Parathyroid adenoma (tissue), 2 donors: ENCODE results near the gene SS18L1.
"Not testable (repeated sequence)": the region's sequence is repeated elsewhere in the genome, so short reads cannot be mapped to it uniquely, and the experiment has no call there.

Source experiments
- H2AFZ ChIP-seq: fragments of 300-600 bp; sonication (generic); one replicate; pipeline ENCODE4 v1.7.0; 2017; ENCODE audit warnings: antibody characterized with exemption, mild to moderate bottlenecking
- H3K27ac ChIP-seq: fragments of 300-600 bp; sonication (generic); one replicate; pipeline ENCODE4 v1.7.0; 2017
- H3K27me3 ChIP-seq: fragments of 300-600 bp; sonication (generic); one replicate; pipeline ENCODE4 v1.7.0; 2017; ENCODE audit warnings: low read length; ENCODE audit not compliant: control insufficient read depth, insufficient read depth
- H3K36me3 ChIP-seq: fragments of 300-600 bp; sonication (generic); one replicate; pipeline ENCODE4 v1.7.0; 2017; ENCODE audit warnings: low read length; ENCODE audit not compliant: control insufficient read depth, insufficient read depth
- H3K4me1 ChIP-seq: fragments of 300-600 bp; sonication (generic); one replicate; pipeline ENCODE4 v1.7.0; 2017; ENCODE audit warnings: control low read depth
- H3K4me2 ChIP-seq: fragments of 300-600 bp; sonication (generic); one replicate; pipeline ENCODE4 v1.7.0; 2017; ENCODE audit warnings: low read length
- H3K4me3 ChIP-seq: fragments of 300-600 bp; sonication (generic); one replicate; pipeline ENCODE4 v1.7.0; 2017; ENCODE audit warnings: low read depth, low read length
- H3K79me2 ChIP-seq: fragments of 300-600 bp; sonication (generic); one replicate; pipeline ENCODE4 v1.7.0; 2017; ENCODE audit warnings: control low read depth
- H3K9ac ChIP-seq: fragments of 300-600 bp; sonication (generic); one replicate; pipeline ENCODE4 v1.7.0; 2017; ENCODE audit warnings: mild to moderate bottlenecking
- H3K9me3 ChIP-seq: fragments of 300-600 bp; sonication (generic); one replicate; pipeline ENCODE4 v1.7.0; 2017; ENCODE audit warnings: low read length; ENCODE audit not compliant: control insufficient read depth
- TF ChIP-seq, protein P1 (sequence below): fragments of 300-600 bp; sonication (generic); IDR thresholded peaks from one replicate; pipeline ENCODE4 v1.7.0; 2017; ENCODE audit warnings: antibody characterized with exemption, mild to moderate bottlenecking
- donor health status: primary hyperparathyroidism.

The SS18L1 gene

GRCh38 chr20:62147125-62147524 lies 3.6 kb downstream of the SS18L1 start:
- Histone ChIP-seq H3K36me3 (no peaks in the 10 kb centered on the region), H3K4me2 (no peak overlapping the region), H3K9ac (no peak overlapping the region), H3K4me1 (peaks cover 4% of the 10 kb centered on the region), H3K27me3 (no peaks in the 10 kb centered on the region), H3K79me2 (peaks cover 67% of the 10 kb centered on the region), H2AFZ (no peak overlapping the region), H3K4me3 (no peak overlapping the region), H3K27ac (no peak overlapping the region), H3K9me3 (no peaks in the 10 kb centered on the region)
- TF ChIP-seq, protein P1, sequence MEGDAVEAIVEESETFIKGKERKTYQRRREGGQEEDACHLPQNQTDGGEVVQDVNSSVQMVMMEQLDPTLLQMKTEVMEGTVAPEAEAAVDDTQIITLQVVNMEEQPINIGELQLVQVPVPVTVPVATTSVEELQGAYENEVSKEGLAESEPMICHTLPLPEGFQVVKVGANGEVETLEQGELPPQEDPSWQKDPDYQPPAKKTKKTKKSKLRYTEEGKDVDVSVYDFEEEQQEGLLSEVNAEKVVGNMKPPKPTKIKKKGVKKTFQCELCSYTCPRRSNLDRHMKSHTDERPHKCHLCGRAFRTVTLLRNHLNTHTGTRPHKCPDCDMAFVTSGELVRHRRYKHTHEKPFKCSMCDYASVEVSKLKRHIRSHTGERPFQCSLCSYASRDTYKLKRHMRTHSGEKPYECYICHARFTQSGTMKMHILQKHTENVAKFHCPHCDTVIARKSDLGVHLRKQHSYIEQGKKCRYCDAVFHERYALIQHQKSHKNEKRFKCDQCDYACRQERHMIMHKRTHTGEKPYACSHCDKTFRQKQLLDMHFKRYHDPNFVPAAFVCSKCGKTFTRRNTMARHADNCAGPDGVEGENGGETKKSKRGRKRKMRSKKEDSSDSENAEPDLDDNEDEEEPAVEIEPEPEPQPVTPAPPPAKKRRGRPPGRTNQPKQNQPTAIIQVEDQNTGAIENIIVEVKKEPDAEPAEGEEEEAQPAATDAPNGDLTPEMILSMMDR = no peak

DNA sequence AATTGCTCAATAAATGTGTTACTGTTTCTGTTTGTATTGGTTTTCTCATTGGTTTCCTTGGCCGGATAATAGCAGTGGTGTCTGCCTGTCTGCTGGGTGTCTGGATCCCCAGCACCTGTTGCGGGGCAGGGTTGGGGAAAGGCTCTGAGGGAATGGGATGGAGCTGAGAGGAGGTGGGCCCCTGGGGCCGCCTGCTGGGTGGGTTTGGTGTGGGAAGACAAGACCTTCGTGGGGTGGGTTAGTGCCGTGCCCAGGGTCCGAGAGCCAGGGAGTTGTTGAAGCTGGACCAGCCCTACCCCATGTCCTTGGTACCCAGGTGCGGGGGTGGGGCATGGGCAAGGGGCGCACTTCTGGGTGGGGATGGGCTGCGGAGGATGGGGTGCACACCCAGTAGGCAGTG lies 4.0 kb downstream of the SS18L1 start:
- peaks cover 4% of the 10 kb centered on the region for H3K4me1 ChIP-seq
- no peaks in the 10 kb centered on the region for H3K9me3 ChIP-seq
- H3K9ac ChIP-seq = no peak overlapping the region
- H3K27ac ChIP-seq = no peak overlapping the region
- H3K36me3 ChIP-seq = no peaks in the 10 kb centered on the region
- H3K4me3 ChIP-seq = no peak overlapping the region
- no peak overlapping the region for H2AFZ ChIP-seq
- TF ChIP-seq, protein P1 = no peak
- no peak overlapping the region for H3K4me2 ChIP-seq
- peaks cover 68% of the 10 kb centered on the region for H3K79me2 ChIP-seq
- no peaks in the 10 kb centered on the region for H3K27me3 ChIP-seq

- not testable (repeated sequence) for H3K27ac ChIP-seq, H3K36me3 ChIP-seq, H3K4me2 ChIP-seq, H3K9me3 ChIP-seq, H3K27me3 ChIP-seq, H2AFZ ChIP-seq, H3K4me1 ChIP-seq, H3K9ac ChIP-seq, H3K4me3 ChIP-seq
- H3K79me2 ChIP-seq = peaks cover 73% of the 10 kb centered on the region
These were observed 4.8 kb downstream of the SS18L1 start for GRCh38 chr20:62148383-62148782.

DNA sequence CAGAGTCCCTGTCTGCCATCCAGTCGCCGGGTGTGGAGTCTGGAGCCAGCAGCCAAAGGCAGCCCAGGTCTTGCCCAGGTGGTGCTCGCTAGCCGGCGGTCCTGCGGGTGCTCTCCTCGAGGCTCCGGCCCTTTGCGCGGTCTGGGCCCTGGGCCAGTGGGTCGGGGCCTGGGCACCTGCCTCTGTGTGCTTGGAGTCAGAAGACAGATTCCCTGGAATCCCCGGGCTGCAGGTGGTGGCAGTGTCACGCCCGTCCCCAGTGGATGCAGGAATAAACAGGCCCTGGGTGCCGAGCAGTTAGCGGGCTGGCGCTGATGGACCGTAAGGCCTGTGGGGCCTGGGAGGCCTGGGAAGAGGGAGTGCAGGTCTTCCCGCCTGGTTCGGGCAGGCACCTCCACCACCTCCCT lies 5.3 kb downstream of the SS18L1 start:
- Histone ChIP-seq H3K27ac (no peak overlapping the region), H3K9me3 (no peaks in the 10 kb centered on the region)

GRCh38 chr20:62149532-62150309 lies 6.2 kb downstream of the SS18L1 start:
- H3K9me3 ChIP-seq = no peaks in the 10 kb centered on the region
- no peak overlapping the region for H3K9ac ChIP-seq

More for the DNA sequence above, 5.3 kb downstream of the SS18L1 start:
- Histone ChIP-seq H3K4me2 (no peak overlapping the region), H3K79me2 (peaks cover 73% of the 10 kb centered on the region), H3K4me1 (peaks cover 4% of the 10 kb centered on the region), H3K9ac (no peak overlapping the region), H3K36me3 (no peaks in the 10 kb centered on the region), H3K27me3 (no peaks in the 10 kb centered on the region), H2AFZ (no peak overlapping the region), H3K4me3 (no peak overlapping the region)
- TF ChIP-seq, protein P1 = no peak

More at GRCh38 chr20:62149532-62150309, 6.2 kb downstream of the SS18L1 start:
- Histone ChIP-seq H3K4me1 (peaks cover under 1% of the 10 kb centered on the region), H3K36me3 (no peaks in the 10 kb centered on the region), H3K27me3 (no peaks in the 10 kb centered on the region), H2AFZ (no peak overlapping the region), H3K27ac (no peak overlapping the region), H3K4me3 (no peak overlapping the region), H3K79me2 (peaks cover 78% of the 10 kb centered on the region), H3K4me2 (no peak overlapping the region)
- TF ChIP-seq, protein P1 = no peak
